Endometrial microvascular endothelial cells (primary cell): ENCODE data around the gene BTBD16. TPM values are rescaled to one million over a fixed set of nuclear protein-coding genes. Genes with fewer than 3 reads are reported as not detected.

ENCODE experiments used
- in situ Hi-C: cut with HindIII; loops from 2 replicates; pipeline ENCODE4 v1.10.0; 2017; ENCODE audit warnings: low sequenced_read_pairs, low pct_unique_long_range_greater_than_20kb; ENCODE audit errors: inconsistent ontology term
- total RNA-seq: library from RNA; depleted of rRNA; stranded (reverse); fragments of >200 nt; gene quantifications from one replicate; pipeline ENCODE4 v1.2.3, GENCODE V29; 2015; ENCODE audit errors: inconsistent ontology term

BTBD16 gene
- total RNA-seq, 1 donor from 2014 or later: not detected

DNA sequence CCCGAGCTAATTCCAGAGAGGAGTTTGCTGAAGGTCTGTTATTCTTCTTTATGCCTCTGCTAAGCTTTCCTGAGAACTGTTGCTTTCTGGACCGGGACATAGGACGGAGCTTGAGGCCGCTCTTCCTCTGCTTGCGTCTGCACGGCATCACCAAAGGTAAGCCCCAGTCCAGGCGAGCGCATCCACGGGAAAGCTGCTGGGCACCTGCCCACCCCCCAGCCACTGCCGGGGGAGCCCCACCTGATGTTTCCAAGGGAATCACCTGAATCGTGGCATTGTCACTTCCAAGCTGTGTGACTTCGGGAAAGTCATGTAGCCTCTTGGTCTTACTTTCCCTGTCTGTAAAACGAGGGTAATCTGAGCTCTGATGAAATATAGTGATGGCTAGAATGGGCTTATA, 58.3 kb downstream of the BTBD16 start:
- in situ Hi-C loops: no loop called here

DNA sequence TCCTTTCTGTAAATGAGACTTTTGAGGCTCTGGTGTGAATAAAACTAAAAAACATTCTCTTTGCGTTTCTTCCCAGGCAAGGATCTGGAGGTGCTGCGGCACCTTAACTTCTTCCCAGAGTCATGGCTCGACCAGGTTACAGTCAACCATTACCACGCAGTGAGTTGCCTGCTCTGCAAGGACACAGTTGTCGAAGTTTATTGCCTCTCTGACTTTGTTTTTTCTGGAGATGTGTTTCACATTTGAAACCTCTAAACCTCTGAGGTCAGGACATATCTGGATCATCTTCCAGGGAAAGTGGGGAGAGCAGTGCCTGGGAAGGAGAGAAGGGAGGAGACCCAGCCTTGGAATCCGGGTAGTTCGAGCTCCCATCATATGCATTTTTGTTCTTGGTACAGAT, 60.0 kb downstream of the BTBD16 start:
- in situ Hi-C loops: no loop called here

DNA sequence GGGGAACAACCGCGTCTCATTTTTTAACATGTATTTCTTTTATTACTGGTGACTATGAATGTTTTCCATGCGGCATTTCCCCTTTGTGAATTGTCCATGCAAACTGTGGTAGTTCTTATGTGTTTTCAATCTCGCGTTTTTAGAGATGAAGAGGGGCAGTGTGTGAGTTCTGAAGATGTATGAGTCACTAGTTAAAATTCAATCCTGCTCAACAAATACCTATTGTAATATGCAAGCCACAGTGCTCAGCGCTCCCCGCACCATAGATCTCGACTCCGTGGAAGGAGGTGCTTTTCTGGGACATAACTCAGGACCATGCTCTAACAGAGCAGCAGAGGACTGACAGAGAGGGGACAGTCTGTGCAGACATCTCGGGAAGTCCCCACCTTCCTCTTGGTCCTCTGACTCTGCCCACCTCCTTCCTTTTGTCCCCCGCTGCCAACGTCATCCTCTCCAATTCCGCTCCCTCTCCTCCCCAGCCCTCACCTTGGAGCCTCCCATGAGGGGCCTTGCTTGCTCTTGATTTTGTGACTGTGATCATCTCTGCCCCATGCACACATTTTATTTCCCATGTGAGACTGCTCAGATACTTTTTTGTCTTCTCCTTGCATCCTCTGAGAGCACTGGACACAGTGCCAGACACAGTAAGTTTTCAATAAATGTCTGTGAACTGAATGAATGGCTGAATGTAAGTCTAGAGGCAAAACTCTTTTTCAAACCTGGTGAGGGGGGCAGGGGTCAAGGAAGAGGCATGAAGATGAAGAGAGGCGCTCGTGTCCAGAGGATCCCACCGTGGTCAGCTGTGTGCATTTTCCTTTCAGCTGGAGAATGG, 60.7 kb downstream of the BTBD16 start:
- in situ Hi-C loops: no loop called here

DNA sequence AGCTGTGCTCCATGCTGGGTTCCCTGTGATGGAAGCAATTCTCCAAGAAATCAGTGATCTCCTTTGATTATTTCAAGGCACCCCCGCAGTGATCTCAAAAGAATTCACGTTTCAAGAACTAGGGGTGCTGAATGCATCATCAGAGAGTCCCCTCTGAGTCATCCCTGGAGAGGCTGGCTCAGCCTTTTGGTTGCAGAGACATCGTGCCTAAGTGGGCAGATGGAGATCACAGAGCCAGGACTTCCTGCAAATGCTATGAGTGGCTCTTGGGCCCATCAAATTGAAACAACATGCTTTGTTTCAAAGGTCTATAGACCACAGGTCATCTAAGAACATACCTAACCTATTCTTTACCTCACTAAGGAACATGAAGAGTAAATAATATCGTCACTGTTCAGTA, 61.9 kb downstream of the BTBD16 start:
- in situ Hi-C loops: no loop called here

DNA sequence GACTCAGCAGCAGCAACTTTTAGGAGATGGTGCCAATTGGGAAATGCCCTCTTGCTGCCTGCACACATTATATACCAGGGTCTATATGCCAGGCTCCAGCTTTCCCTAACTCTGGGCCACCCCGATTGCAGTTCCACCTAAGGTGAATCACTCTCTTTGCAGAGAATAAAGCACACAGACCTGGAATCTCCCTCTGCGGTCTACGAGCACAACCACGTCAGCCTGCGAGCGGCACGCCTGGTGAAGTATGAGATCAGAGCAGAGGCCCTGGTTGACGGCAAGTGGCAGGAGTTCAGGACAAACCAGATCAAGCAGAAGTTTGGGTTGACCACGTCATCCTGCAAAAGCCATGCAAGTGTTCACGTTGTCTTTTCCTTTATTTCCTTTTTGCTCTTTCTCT, 65.2 kb downstream of the BTBD16 start:
- in situ Hi-C loops: no loop called here

DNA sequence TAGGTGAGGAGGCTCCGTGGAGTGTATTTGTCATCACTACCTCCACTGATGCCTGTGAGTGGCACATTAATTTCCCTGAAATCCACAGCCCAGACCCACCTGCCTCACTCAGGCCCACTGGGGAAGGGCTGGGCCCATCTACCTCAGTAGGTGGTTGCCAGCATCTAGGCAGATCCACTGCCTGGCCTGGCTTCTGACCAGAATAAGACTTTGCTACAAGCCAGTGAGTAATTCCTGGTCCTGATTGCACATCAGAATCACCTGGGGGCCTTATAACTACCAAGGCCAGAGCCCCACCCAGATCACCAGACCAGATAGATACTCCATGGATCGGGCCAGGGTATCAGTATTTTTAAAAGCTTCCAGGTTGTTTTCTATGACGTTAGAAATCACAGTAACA, 65.9 kb downstream of the BTBD16 start:
- in situ Hi-C loops: no loop called here

DNA sequence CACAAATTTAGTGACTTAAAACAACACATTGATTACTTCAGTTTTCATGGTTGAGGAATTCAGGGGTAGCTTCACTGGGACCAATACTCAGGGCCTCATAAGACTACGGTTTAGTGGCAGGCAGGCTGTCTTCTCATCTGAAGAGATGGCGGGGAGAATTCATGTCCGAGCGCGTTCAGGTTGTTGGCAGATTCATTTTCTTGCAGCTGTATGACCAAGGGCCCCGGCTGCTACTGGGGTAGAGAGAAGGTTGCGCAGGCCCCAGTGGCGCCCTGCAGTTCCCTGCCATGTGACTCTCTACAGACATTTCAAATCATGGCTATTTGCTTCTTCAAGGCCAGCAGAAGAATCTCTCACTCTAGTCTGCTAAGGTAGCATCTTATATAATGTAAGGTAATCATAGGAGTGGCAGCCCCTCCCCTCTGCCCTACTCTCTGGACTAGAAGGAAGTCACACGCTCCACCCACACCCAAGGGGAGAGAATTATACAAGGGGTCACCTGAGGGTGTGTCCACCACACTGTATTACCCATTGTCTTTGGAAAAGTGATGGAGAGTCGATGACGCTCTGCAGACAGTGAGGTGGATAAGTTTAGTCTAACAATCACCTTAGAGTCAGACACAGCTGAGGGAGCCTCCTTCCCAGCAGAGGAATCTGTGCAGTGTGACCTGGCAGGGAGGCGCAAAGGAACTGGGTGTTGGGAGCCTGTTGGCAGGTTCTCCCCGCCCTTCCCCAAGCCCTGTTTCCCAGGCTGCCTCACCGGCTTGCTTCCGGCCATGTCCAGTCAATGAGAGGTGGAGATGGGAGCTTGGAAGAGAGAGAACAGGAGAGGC, 67.7 kb downstream of the BTBD16 start:
- in situ Hi-C loops: no loop called here

DNA sequence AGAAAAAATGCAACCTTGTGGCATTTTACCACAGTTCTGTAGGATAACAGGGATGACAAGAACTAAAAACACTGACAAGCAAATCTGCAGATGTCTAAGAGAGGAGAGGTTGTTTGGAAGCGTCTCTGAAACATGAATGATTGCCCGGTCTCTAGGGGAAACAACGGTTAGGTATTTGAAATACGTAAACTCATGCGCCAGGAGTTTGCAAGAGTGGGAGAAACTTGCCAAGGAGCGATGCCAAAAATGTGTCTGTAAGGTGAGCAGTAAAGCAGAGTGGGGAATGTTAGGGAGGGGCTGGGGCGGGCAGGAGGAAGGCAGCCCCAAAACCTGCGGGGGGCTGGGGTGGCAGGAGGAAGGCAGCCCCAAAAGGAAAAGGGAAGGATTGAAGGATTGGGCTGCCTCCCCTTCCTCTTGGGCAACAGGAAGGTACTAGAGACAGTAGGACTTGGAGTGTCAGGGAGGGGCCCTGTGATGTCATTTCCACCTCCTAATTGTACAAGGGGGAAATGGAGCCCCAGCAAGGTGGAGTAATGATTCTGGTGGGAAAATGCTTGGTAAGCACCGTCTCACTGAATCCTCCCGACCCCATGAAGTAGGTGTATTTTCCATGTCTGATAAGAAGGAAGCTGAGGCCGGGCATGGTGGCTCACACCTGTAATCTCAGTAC, 70.2 kb downstream of the BTBD16 start:
- in situ Hi-C loops: no loop called here

DNA sequence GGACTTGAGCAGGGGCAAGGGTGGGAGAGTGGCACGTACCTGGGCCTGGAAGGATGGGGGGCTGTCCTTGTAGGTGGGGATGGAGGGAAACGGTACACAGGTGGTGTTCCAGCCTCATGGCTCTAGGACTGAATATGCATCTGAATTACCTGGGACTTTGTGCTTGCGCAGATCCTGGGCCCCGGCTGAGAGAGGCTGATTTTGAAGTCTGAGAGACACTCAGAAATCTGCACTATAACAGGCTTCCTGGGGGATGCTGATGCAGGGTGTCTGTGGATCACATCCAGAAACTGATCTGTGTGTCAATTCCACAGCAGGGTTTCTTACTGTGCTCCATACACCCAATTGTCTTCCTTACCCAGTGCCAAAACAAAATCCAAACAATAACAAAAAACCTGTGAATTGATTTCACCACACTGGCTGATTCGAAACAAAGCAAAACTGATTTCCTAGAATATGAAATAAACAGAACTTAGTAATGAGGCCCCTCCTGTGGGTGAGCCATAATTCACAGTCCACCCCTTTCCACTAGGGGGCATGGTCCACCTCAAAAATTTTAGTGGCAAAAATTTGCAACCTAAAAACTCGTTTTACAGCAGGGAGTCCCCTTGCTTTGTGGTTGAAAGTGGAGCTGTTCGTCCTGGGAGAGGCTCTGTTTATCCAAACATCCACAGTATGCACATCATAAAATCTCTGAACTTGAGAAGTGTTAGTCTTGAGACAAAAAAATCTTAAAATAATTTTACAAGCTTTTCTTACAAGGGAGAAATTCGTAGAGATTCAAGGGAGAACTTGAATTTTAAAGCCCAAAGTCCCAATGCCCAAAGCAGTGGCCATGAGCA, 71.4 kb downstream of the BTBD16 start:
- in situ Hi-C loops: no loop called here

DNA sequence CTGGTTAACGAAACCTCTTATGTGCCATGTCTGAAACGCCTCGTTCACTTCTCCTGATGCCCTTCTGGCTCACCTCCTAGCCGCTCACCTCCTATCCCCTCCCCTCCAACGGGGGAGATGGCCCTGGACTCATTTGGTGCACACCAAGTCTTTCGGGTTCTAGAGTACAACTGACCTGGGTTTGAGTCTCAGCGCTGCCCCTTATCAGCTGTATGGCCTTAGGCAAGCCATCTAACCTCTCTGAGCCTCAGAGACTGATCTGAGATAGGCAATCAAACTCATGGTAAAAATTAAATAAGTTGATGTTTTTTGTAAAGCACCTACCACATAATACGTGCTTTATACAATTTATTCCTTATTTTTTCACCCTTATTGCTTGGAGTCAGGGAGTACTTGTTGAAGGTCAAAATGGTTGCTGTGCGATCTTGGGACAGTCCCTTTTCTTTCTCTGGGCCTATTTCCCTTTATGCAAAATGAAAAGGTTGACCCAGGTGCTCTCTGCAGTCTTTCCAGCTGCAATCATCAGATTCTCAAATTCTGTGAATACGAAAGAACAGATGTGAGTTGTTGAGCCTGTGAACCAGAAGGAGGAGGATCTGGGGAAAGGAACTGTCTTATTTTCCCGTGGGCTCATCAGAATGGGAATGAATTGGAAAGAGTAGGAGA, 72.2 kb downstream of the BTBD16 start:
- in situ Hi-C loops: no loop called here

DNA sequence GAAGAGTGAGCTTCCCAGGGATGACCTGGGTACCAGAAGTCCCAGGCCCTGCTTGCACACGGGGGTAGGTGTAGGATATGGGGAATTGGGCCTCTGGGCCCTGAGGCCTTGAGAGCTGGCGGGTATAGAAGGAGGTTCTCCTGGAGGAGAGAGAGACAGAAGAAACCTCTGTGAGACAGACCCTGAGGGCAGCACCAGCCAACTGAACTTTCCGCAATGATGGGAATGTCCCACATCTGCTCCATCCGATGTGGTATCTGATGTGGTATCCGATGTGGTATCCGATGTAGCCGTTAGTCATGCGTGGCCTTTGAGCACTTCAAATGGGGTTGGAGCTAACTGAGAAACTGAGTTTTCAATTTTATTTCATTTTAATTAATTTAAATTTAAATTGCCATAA, 72.8 kb downstream of the BTBD16 start:
- in situ Hi-C loops: no loop called here

DNA sequence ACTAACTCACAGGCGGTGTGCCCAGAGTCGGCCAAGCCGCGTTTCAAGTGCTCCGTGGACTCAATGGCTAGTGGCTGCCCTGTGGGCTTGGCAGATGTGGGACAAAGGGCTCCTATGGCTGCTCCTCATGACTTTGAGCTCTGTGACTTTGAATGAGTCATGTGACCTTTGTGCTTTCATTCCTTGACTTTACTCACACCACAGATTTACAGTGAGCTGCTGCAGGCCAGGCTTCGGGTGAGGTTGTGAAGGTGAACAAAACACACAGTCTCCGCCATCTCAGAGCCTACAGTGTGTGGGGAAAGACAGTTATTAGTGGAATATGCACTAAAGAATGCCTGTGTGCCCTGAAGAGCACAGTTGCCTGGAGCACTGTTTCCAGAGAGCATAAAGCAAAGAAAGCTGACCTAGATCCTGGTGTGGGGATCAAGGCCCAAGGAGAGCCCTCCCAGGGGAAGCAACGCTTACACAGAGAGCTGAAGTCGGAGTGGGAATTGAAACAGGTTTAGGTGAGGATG, 73.7 kb downstream of the BTBD16 start:
- in situ Hi-C loops: no loop called here

DNA sequence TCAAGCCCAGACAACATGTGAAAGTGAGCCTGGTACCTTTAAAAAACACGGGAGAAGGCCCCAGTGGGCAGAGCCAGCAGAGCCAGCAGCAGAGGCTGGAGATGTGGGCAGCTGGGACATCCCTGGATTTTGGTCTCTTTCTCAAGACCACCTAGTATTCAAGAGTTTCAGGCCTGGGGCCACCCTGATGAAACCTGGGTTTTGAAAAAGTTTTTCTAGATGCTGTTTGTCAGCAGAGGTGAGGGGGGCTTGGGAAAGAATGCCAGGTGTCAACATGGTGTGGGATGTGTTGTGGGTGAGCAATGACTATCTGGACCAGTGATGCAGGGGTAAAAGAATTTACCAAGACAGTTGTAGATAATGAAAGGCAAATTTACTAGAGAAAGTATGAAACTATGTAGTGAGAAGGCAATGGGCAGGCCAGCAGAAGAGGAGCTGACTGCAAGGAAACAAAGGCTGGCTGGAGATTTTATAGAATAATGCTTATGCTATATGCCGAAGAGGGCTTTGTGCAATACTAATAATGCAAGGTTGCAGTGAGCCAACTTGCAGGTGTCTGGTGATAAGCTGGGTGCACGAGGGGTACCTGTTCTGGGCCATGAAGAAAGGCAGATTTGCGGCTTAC, 75.3 kb downstream of the BTBD16 start:
- in situ Hi-C loops: no loop called here

DNA sequence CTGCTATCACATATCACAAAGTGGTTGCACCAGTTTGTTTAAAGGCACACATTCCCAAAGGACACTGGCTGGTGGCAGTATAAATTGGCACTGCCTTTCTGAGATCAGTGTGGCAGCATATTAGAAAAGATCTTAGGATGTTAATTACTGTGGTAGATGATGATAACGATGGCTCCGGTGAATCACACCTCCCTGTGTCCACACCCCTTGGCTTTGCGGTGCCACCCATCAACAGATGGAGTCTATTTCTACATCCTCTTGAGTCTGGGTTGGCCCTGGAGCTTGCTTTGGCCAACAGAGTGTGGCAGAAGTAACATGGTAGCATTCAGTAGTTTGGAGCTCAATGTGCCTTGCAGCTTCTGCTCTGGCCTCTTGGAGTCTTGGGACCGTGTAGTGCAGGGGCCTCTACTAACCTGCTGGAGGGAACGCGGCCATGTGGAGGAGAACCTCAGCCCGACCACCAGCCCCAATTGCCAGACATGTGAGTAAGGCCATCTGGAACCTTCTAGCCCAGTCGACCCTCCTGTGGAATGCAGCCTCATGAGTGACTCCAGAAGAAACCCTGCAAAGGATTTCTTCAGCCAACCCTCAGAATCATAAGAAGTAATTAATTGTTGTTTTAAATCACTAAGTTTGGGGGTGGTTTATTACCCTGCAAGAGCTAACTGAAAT, 76.2 kb downstream of the BTBD16 start:
- in situ Hi-C loops: no loop called here

DNA sequence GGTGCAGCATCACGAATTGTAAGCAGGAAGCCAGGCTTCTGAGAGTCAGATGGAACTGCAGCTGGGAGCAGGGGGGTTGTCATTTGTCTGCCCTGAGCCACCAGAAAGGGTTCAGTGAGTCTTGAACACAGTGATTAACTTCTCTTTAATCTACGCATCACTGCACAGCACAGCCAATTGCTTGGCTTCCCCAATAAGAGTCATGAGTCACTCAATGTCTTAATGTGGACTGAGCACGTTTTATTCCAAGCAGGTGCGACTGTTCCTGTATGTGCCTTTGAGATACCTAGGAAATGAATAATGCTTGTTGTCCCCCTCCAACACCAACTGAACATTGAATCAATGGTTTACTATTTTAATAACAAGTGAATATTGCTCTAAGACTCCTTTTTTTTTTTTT, 77.4 kb downstream of the BTBD16 start:
- in situ Hi-C loops: no loop called here

DNA sequence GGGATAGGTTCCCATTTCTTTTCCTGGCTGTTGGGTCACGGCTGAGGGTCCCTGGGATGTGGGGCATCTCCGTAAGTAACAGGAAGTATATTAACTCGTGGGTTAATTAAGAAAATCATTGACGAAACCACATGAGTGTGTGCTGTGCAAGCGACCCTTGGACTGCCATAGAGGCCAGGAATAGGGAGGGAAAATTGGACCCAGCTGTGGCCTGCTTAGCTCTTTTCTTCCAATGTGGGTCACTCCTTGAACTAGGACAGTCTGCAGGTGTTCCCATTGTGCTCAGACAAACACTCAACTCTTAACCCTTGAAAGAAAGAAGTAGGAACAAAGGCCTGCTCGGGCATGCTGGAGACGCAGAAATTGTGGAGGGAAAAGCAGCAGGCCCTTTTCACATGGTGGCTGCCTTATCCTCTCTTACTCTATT, 77.9 kb downstream of the BTBD16 start:
- in situ Hi-C loops: no loop called here

DNA sequence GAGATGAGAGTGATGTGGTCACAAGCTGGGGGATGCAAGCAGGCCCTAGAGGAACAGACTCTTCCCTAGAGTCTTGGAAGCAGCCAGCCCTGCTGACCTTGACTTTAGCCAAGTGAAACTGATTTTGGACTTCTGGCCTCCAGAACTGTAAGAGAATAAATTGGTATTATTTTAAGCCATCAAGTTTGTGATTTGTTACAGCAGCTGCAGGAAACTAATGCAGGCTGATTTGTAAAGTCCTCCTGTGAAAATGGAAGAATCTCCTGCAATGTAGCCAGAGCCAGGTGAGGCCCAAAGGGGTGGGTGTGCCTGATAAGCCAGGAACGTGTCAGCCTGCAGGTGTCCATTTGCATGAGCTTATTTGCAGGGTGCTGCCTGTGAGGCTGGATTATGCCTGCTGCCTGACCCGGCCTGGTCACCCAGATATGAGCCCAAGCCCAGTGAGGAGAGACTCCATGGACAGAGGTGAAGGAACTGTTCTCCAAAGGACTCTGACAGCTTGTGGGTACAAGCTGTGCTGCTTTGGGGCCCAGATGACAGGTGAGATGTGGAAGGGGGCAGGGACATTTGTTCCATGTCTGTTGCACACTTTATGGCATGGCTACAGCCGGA, 78.8 kb downstream of the BTBD16 start:
- in situ Hi-C loops: no loop called here
